Measurements from ENCODE around the gene FBXW8.

FBXW8 gene

GRCh38 chr12:116880213-116880816 lies 30.4 kb upstream of the FBXW8 start:
- Histone ChIP-seq H3K4me1 (ENCODE audit: insufficient read depth, low read length) (peaks cover 4% of the 10 kb centered on the region; the same call in 1 of the 2 replicates), H3K9me3 (ENCODE audit: control insufficient read depth, insufficient read depth, low read length) (no peaks in the 10 kb centered on the region), H3K9ac (ENCODE audit: low read depth, low read length) (peak overlapping the region; percentile 89), H3K36me3 (ENCODE audit: insufficient read depth, low read length) (no peaks in the 10 kb centered on the region)

DNA sequence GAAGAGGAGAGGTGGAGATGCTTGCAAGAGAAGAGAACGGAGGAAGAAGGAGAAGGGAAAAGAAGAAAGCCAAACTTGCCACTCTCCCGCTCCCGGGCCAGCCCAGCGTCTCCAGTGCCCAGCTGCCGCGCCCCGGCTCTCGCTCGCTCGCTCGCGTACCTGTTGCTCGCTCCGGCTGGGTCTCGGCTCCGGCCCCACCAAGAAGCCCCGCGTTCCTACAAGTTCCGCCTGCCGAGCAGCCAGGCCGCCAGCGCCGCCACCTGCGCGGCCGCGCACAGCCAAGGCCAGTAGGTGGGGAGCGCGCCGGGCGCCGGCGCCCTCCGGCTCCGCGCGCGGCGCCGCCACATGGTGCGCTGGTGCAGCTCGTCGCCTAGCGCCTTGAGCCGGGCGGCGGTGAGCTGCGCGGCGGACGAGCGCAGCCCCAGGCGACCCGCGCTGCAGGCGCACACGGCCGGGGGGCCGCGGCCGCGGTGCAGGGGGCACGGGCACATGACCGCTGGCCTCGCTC lies 29.9 kb upstream of the FBXW8 start:
- peaks cover 4% of the 10 kb centered on the region; the same call in 1 of the 2 replicates for H3K4me1 ChIP-seq (ENCODE audit: insufficient read depth, low read length)
- H3K9me3 ChIP-seq (ENCODE audit: control insufficient read depth, insufficient read depth, low read length): no peaks in the 10 kb centered on the region
- H3K9ac ChIP-seq (ENCODE audit: low read depth, low read length): peak overlapping the region; percentile 89
- no peaks in the 10 kb centered on the region for H3K36me3 ChIP-seq (ENCODE audit: insufficient read depth, low read length)

GRCh38 chr12:116881325-116881876 lies 29.3 kb upstream of the FBXW8 start, which contains the start of gene HRK:
TSS of gene HRK (minus strand) at chr12:116881441. CDS start at chr12:116881307, 134 bp downstream.
- H3K9ac ChIP-seq (ENCODE audit: low read depth, low read length): peak within 1 kb of the TSS; percentile 89
- H3K4me1 ChIP-seq (ENCODE audit: insufficient read depth, low read length): no peaks in the 10 kb centered on the region

DNA sequence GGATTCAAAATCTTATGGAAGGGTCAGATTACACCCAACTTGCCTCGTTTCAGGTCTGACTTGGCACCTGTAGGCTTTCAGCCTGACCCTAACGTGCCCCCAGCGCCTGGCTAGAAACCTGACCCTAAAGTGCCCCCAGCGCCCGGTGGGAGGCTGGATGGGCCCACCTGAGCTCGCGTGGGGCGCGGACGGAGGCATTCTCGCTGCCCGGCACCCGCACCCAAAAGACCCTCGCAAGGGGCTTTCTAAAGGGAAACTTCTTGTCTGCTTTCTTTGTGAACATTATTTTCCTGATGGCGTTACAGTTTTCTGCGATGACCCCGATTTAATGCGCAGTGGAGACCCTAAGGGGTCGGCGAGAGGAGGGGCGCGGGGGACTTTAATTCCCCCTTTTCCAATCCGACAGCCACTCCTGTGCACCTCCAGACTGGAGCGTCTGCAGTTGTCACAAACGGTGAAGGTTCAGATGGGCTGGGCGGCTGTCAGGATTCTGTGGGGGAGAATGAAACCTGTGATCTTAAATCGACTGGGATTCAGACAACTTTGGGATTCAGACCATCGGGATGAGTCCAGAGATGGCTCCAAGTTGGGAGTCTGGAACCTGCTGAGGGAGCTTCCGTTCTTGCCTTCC lies 28.8 kb upstream of the FBXW8 start:
- Histone ChIP-seq H3K9me3 (ENCODE audit: control insufficient read depth, insufficient read depth, low read length) (no peaks in the 10 kb centered on the region), H3K4me1 (ENCODE audit: insufficient read depth, low read length) (no peaks in the 10 kb centered on the region), H3K9ac (ENCODE audit: low read depth, low read length) (peak overlapping the region; percentile 89)

More at GRCh38 chr12:116881325-116881876, 29.3 kb upstream of the FBXW8 start, which contains the start of gene HRK:
- Histone ChIP-seq H3K9me3 (ENCODE audit: control insufficient read depth, insufficient read depth, low read length) (no peaks in the 10 kb centered on the region), H3K36me3 (ENCODE audit: insufficient read depth, low read length) (no peaks in the 10 kb centered on the region)

GRCh38 chr12:116882742-116883141 lies 28.0 kb upstream of the FBXW8 start:
- H3K9ac ChIP-seq (ENCODE audit: low read depth, low read length): no peak overlapping the region; the same call in 1 of the 2 replicates
- no peaks in the 10 kb centered on the region for H3K36me3 ChIP-seq (ENCODE audit: insufficient read depth, low read length)
- no peaks in the 10 kb centered on the region for H3K4me1 ChIP-seq (ENCODE audit: insufficient read depth, low read length)
- H3K9me3 ChIP-seq (ENCODE audit: control insufficient read depth, insufficient read depth, low read length): no peaks in the 10 kb centered on the region

More for the DNA sequence above, 28.8 kb upstream of the FBXW8 start:
- no peaks in the 10 kb centered on the region for H3K36me3 ChIP-seq (ENCODE audit: insufficient read depth, low read length)

- H3K4me1 ChIP-seq (ENCODE audit: insufficient read depth, low read length): no peaks in the 10 kb centered on the region
- H3K9me3 ChIP-seq (ENCODE audit: control insufficient read depth, insufficient read depth, low read length): no peaks in the 10 kb centered on the region
- no peak overlapping the region for H3K9ac ChIP-seq (ENCODE audit: low read depth, low read length)
- H3K36me3 ChIP-seq (ENCODE audit: insufficient read depth, low read length): no peaks in the 10 kb centered on the region
Measured at GRCh38 chr12:116884871-116885270, 25.9 kb upstream of the FBXW8 start.

DNA sequence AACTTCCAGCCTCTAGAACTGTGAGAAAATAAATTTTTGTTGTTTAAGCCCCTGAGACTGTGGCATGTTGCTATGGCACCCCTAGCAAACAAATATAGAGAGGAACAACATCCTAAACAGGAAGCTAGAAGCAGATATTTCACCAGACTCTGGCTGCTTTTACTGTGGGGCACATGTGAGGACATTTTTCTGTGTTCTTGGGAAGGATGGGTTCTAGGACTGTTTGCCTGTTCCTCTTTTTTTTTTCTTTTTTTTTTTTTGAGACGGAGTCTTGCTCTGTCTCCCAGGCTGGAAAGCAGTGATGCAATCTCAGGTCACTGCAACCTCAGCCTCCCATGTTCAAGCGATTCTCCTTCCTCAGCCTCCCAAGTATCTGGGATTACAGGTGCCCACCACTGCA lies 25.3 kb upstream of the FBXW8 start:
- Histone ChIP-seq H3K9me3 (ENCODE audit: control insufficient read depth, insufficient read depth, low read length) (no peaks in the 10 kb centered on the region), H3K4me1 (ENCODE audit: insufficient read depth, low read length) (no peaks in the 10 kb centered on the region), H3K9ac (ENCODE audit: low read depth, low read length) (no peak overlapping the region), H3K36me3 (ENCODE audit: insufficient read depth, low read length) (no peaks in the 10 kb centered on the region)

GRCh38 chr12:116887244-116887643 lies 23.5 kb upstream of the FBXW8 start:
- Histone ChIP-seq H3K9me3 (ENCODE audit: control insufficient read depth, insufficient read depth, low read length) (no peaks in the 10 kb centered on the region), H3K9ac (ENCODE audit: low read depth, low read length) (no peak overlapping the region), H3K36me3 (ENCODE audit: insufficient read depth, low read length) (no peaks in the 10 kb centered on the region), H3K4me1 (ENCODE audit: insufficient read depth, low read length) (no peaks in the 10 kb centered on the region)

- Histone ChIP-seq H3K36me3 (ENCODE audit: insufficient read depth, low read length) (no peaks in the 10 kb centered on the region), H3K9ac (ENCODE audit: low read depth, low read length) (no peak overlapping the region), H3K4me1 (ENCODE audit: insufficient read depth, low read length) (no peaks in the 10 kb centered on the region), H3K9me3 (ENCODE audit: control insufficient read depth, insufficient read depth, low read length) (no peaks in the 10 kb centered on the region)
Measured at GRCh38 chr12:116887897-116888296, 22.9 kb upstream of the FBXW8 start.

DNA sequence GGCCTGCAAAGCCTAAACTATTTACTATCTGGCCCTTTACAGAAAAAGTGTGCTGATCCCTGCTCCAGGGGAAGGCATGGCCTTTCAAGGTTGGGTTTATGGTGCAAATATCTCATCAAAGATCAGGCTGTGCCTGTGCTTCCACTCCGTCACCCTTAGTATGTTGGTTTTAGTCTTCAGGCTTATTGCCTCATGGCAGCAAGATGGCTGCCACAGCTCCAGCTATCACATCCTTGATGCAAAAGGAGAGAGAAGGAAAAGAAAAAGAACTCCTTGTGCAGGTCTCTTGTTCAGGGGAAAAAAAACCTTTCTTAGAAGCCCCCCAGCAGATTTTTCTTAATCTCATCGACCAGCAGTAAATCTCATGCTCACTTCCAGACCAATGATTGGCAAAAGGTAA lies 20.4 kb upstream of the FBXW8 start:
- Histone ChIP-seq H3K9ac (ENCODE audit: low read depth, low read length) (no peak overlapping the region), H3K36me3 (ENCODE audit: insufficient read depth, low read length) (no peaks in the 10 kb centered on the region), H3K9me3 (ENCODE audit: control insufficient read depth, insufficient read depth, low read length) (no peaks in the 10 kb centered on the region), H3K4me1 (ENCODE audit: insufficient read depth, low read length) (no peaks in the 10 kb centered on the region)

- H3K36me3 ChIP-seq (ENCODE audit: insufficient read depth, low read length): no peaks in the 10 kb centered on the region
- H3K4me1 ChIP-seq (ENCODE audit: insufficient read depth, low read length): no peaks in the 10 kb centered on the region
- no peaks in the 10 kb centered on the region for H3K9me3 ChIP-seq (ENCODE audit: control insufficient read depth, insufficient read depth, low read length)
- H3K9ac ChIP-seq (ENCODE audit: low read depth, low read length): no peak overlapping the region
Measured at GRCh38 chr12:116891019-116891418, 19.7 kb upstream of the FBXW8 start.

GRCh38 chr12:116892349-116893140 lies 18.2 kb upstream of the FBXW8 start:
- no peak overlapping the region for H3K9ac ChIP-seq (ENCODE audit: low read depth, low read length)
- no peaks in the 10 kb centered on the region for H3K36me3 ChIP-seq (ENCODE audit: insufficient read depth, low read length)
- H3K9me3 ChIP-seq (ENCODE audit: control insufficient read depth, insufficient read depth, low read length): no peaks in the 10 kb centered on the region
- H3K4me1 ChIP-seq (ENCODE audit: insufficient read depth, low read length): no peaks in the 10 kb centered on the region

- no peak overlapping the region for H3K9ac ChIP-seq (ENCODE audit: low read depth, low read length)
- H3K9me3 ChIP-seq (ENCODE audit: control insufficient read depth, insufficient read depth, low read length): no peaks in the 10 kb centered on the region
- no peaks in the 10 kb centered on the region for H3K4me1 ChIP-seq (ENCODE audit: insufficient read depth, low read length)
- no peaks in the 10 kb centered on the region for H3K36me3 ChIP-seq (ENCODE audit: insufficient read depth, low read length)
Measured at GRCh38 chr12:116894913-116895312, 15.8 kb upstream of the FBXW8 start.

DNA sequence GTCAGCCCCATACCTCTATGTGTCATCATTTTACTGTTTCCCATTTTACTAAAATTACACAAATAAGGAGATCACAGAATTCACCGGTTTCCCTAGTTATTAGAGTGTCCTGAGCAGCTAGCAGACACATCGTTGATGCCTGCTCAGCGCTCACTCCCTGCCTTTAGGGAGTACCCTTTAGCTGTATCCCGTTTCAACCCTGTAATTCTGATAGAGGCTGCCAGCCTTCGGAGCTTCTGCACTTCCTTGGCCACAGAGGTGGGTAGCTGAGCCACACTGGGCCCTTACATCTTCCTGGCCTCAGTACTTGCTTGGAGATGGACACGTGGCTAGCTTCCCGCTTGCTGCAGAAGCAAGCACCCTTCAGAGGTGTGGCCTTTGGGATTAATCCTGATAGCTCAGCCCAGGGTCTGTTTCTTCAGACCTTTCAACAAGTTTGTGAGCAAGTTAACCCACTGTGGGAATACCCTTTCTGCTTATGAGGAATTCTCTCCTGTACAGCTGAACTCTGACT lies 14.3 kb upstream of the FBXW8 start:
- H3K4me1 ChIP-seq (ENCODE audit: insufficient read depth, low read length): no peaks in the 10 kb centered on the region
- no peak overlapping the region for H3K9ac ChIP-seq (ENCODE audit: low read depth, low read length)
- no peaks in the 10 kb centered on the region for H3K9me3 ChIP-seq (ENCODE audit: control insufficient read depth, insufficient read depth, low read length)
- no peaks in the 10 kb centered on the region for H3K36me3 ChIP-seq (ENCODE audit: insufficient read depth, low read length)

All from ES-I3 (cell line).